ENCODE data around the gene OR51V1.

Gene OR51V1

GRCh38 chr11:5230266-5230665, 29.8 kb upstream of the OR51V1 start:
- no peak for DNase-seq (ENCODE audit: low read depth, low spot score)

- no peak for DNase-seq (ENCODE audit: low read depth, low spot score)
Measured at GRCh38 chr11:5229796-5230195, 29.3 kb upstream of the OR51V1 start.

- no peak for DNase-seq (ENCODE audit: low read depth, low spot score)
Measured at GRCh38 chr11:5229356-5229755, 28.9 kb upstream of the OR51V1 start.

GRCh38 chr11:5228124-5228523, 27.6 kb upstream of the OR51V1 start:
- DNase-seq (ENCODE audit: low read depth, low spot score): no peak

GRCh38 chr11:5227681-5228080, 27.2 kb upstream of the OR51V1 start:
- no peak for DNase-seq (ENCODE audit: low read depth, low spot score)

- no peak for DNase-seq (ENCODE audit: low read depth, low spot score)
Measured at GRCh38 chr11:5226732-5227310, 26.3 kb upstream of the OR51V1 start, which contains the start of gene HBB. Gene HBB, minus strand, starts transcription at chr11:5227071. Its CDS starts 50 bp downstream, at chr11:5227021.

GRCh38 chr11:5225480-5225871, 25.0 kb upstream of the OR51V1 start:
- DNase-seq (ENCODE audit: low read depth, low spot score): no peak

GRCh38 chr11:5224538-5225479, 24.3 kb upstream of the OR51V1 start:
- no peak for DNase-seq (ENCODE audit: low read depth, low spot score)

- DNase-seq (ENCODE audit: low read depth, low spot score): no peak
Measured at GRCh38 chr11:5223686-5224085, 23.2 kb upstream of the OR51V1 start.

- DNase-seq (ENCODE audit: low read depth, low spot score): no peak
Measured at GRCh38 chr11:5223146-5223545, 22.7 kb upstream of the OR51V1 start.

- no peak for DNase-seq (ENCODE audit: low read depth, low spot score)
Measured at GRCh38 chr11:5210376-5210885, 9.9 kb upstream of the OR51V1 start.

- no peak for DNase-seq (ENCODE audit: low read depth, low spot score)
Measured at GRCh38 chr11:5204787-5205186, 4.3 kb upstream of the OR51V1 start.

- DNase-seq (ENCODE audit: low read depth, low spot score): no peak
Measured at GRCh38 chr11:5203366-5203765, 2.9 kb upstream of the OR51V1 start.

GRCh38 chr11:5198285-5198684, 2.2 kb downstream of the OR51V1 start:
- DNase-seq (ENCODE audit: low read depth, low spot score): no peak

- DNase-seq (ENCODE audit: low read depth, low spot score): no peak
Measured at GRCh38 chr11:5197536-5197935, 2.9 kb downstream of the OR51V1 start.

GRCh38 chr11:5196731-5197130, 3.8 kb downstream of the OR51V1 start:
- DNase-seq (ENCODE audit: low read depth, low spot score): no peak

- DNase-seq (ENCODE audit: low read depth, low spot score): no peak
Measured at GRCh38 chr11:5196067-5196466, 4.4 kb downstream of the OR51V1 start.

- no peak for DNase-seq (ENCODE audit: low read depth, low spot score)
Measured at GRCh38 chr11:5192738-5193137, 7.7 kb downstream of the OR51V1 start.

GRCh38 chr11:5188201-5188600, 12.3 kb downstream of the OR51V1 start:
- DNase-seq (ENCODE audit: low read depth, low spot score): no peak

- DNase-seq (ENCODE audit: low read depth, low spot score): no peak
Measured at GRCh38 chr11:5178046-5178837, 22.2 kb downstream of the OR51V1 start.

GRCh38 chr11:5174934-5175333, 25.5 kb downstream of the OR51V1 start:
- no peak for DNase-seq (ENCODE audit: low read depth, low spot score)

- no peak for DNase-seq (ENCODE audit: low read depth, low spot score)
Measured at GRCh38 chr11:5171856-5172255, 28.6 kb downstream of the OR51V1 start.
